G401 (cell line): Measurements from ENCODE around the gene ETV5. TPM values are rescaled to one million over a fixed set of nuclear protein-coding genes. Genes with fewer than 3 reads are reported as not detected.

Source experiments
- DNase-seq: peaks from one replicate; pipeline ENCODE4 v3.0.0-alpha.2; 2015; ENCODE audit warnings: low spot score
- in situ Hi-C: cut with HindIII; loops from 2 replicates; pipeline ENCODE4 v1.10.0; 2016; ENCODE audit warnings: low sequenced_read_pairs, mixed read lengths
- total RNA-seq: library from RNA; depleted of rRNA; stranded (reverse); fragments of >200 nt; shearing (Covaris generic); gene quantifications from 2 replicates; pipeline ENCODE4 v1.2.3, GENCODE V29; 2014; rRNA removed

ETV5 gene
- 16.8 and 22.8 TPM in 2 replicates for total RNA-seq

- DNase-seq = peak; percentile 100
- in situ Hi-C loops = no loop called here
Observed at GRCh38 chr3:186108941-186109865, at the start of gene ETV5. Gene ETV5 (minus strand): TSS chr3:186109089. CDS start chr3:186105868, 3,221 bp downstream.

GRCh38 chr3:186154641-186155040, 45.8 kb upstream of the ETV5 start:
- DNase-seq = peak; percentile 33
- in situ Hi-C loops = no loop called here

GRCh38 chr3:186152889-186153292, 44.0 kb upstream of the ETV5 start:
- no peak for DNase-seq
- in situ Hi-C loops = no loop called here

GRCh38 chr3:186152361-186152798, 43.5 kb upstream of the ETV5 start:
- in situ Hi-C loops = no loop called here
- no peak for DNase-seq

- in situ Hi-C loops = no loop called here
- DNase-seq = no peak
Observed at GRCh38 chr3:186151077-186151971, 42.4 kb upstream of the ETV5 start.

GRCh38 chr3:186150041-186150830, 41.3 kb upstream of the ETV5 start:
- in situ Hi-C loops = no loop called here
- no peak for DNase-seq

GRCh38 chr3:186149319-186149960, 40.6 kb upstream of the ETV5 start:
- no peak for DNase-seq
- in situ Hi-C loops = no loop called here

- in situ Hi-C loops = no loop called here
- DNase-seq = no peak
Observed at GRCh38 chr3:186144257-186144656, 35.4 kb upstream of the ETV5 start.

GRCh38 chr3:186143250-186143649, 34.4 kb upstream of the ETV5 start:
- in situ Hi-C loops = no loop called here
- DNase-seq = peak; percentile 88

GRCh38 chr3:186142393-186142932, 33.6 kb upstream of the ETV5 start:
- peak; percentile 22 for DNase-seq
- in situ Hi-C loops = no loop called here

GRCh38 chr3:186141790-186142189, 32.9 kb upstream of the ETV5 start:
- in situ Hi-C loops = no loop called here
- peak; percentile 11 for DNase-seq

GRCh38 chr3:186138272-186138981, 29.5 kb upstream of the ETV5 start:
- DNase-seq = peak; percentile 56

GRCh38 chr3:186137051-186137685, 28.3 kb upstream of the ETV5 start:
- DNase-seq = no peak
- in situ Hi-C loops = no loop called here

More at GRCh38 chr3:186138272-186138981, 29.5 kb upstream of the ETV5 start:
- in situ Hi-C loops = no loop called here

GRCh38 chr3:186133980-186134379, 25.1 kb upstream of the ETV5 start:
- in situ Hi-C loops = no loop called here
- DNase-seq = no peak

GRCh38 chr3:186132487-186132886, 23.6 kb upstream of the ETV5 start:
- DNase-seq = no peak
- in situ Hi-C loops = no loop called here

- in situ Hi-C loops = no loop called here
- DNase-seq = no peak
Observed at GRCh38 chr3:186129206-186129605, 20.3 kb upstream of the ETV5 start.

- in situ Hi-C loops = no loop called here
Observed at GRCh38 chr3:186128158-186128557, 19.3 kb upstream of the ETV5 start.

More at GRCh38 chr3:186128158-186128557, 19.3 kb upstream of the ETV5 start:
- DNase-seq = no peak
